ENCODE results near the gene MICAL3.
A peak's percentile ranks its signal among the peaks of the same experiment; 100 is the strongest.

Gene MICAL3

DNA sequence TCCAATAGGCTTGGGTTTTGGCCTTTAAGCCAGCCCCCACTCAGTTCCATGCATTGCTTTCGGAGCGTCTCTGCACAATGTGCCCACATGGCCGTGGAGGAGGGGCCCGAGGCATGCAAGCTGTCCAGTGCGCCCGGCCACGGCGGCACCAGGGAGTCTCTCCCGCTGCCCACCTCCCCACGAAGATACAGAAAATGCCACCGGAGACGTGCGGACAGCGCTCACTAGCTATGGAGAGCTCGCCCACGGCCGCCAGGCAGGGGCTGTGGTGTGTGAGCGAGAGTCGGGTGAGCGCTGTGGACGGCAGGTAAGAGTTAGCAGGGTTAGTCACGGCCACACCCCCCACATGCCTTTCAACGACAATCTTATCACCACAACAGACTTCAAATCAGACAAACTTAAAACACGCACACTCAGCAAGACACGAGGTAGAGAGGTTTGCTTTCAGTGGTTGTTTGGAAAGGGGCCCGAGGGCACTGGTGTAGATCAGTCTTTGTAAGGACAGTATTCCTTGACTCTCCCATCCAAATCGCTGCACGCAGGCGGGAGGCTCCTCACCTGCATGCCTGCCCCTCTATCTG lies 231.4 kb downstream of the MICAL3 start:
- H3K27ac ChIP-seq: no peak overlapping the region
- TF ChIP-seq ZFX (IDR thresholded peaks at IDR 0.05; ENCODE audit: borderline replicate concordance) (no peak), CTCF (IDR thresholded peaks at IDR 0.05) (no peak)

- no peak for TF ChIP-seq CTCF (IDR thresholded peaks at IDR 0.05)
- no peak for TF ChIP-seq ZFX (IDR thresholded peaks at IDR 0.05; ENCODE audit: borderline replicate concordance)
- no peak overlapping the region for H3K27ac ChIP-seq
These were observed 232.1 kb downstream of the MICAL3 start for GRCh38 chr22:17792299-17792698.

DNA sequence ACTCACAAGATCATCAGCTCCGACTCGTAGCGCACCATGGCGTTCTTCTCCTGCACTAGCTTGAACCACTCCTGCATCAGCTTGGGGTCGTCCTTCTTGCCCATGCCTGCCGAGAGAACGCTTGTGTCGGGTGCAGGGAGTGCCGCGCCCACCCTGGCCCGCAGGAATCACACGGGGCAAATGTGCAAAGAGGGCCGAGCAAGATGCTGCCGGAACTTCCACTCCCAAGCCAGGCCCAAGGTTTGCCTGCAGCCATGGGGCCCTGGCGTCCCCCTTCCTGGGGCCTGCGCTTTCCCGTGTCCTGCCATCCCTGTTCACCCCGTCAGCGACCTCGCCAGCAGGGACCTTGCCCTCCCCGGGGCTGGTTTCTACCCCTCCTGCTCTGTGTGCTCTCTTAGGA lies 233.2 kb downstream of the MICAL3 start:
- TF ChIP-seq CTCF (IDR thresholded peaks at IDR 0.05) (no peak), ZFX (IDR thresholded peaks at IDR 0.05; ENCODE audit: borderline replicate concordance) (no peak)

GRCh38 chr22:17789379-17790200 lies 234.8 kb downstream of the MICAL3 start:
- H3K27ac ChIP-seq: no peak overlapping the region

More for the DNA sequence above, 233.2 kb downstream of the MICAL3 start:
- no peak overlapping the region for H3K27ac ChIP-seq

GRCh38 chr22:17788528-17789378 lies 235.6 kb downstream of the MICAL3 start:
- TF ChIP-seq CTCF (IDR thresholded peaks at IDR 0.05): peak; percentile 74
- TF ChIP-seq ZFX (IDR thresholded peaks at IDR 0.05; ENCODE audit: borderline replicate concordance): no peak
- no peak overlapping the region for H3K27ac ChIP-seq

More at GRCh38 chr22:17789379-17790200, 234.8 kb downstream of the MICAL3 start:
- TF ChIP-seq ZFX (IDR thresholded peaks at IDR 0.05; ENCODE audit: borderline replicate concordance) (no peak), CTCF (IDR thresholded peaks at IDR 0.05) (no peak)

- TF ChIP-seq ZFX (IDR thresholded peaks at IDR 0.05; ENCODE audit: borderline replicate concordance) (no peak), CTCF (IDR thresholded peaks at IDR 0.05) (no peak)
- H3K27ac ChIP-seq: no peak overlapping the region
These were observed 236.5 kb downstream of the MICAL3 start for GRCh38 chr22:17787716-17788330.
